NOMO-1 treated with dmso at 0.1 percent for 144 hours (cell line): Measurements from ENCODE around the gene NCMAP.
A peak's percentile ranks its signal among the peaks of the same experiment; 100 is the strongest.
"Not testable (repeated sequence)": the region's sequence is repeated elsewhere in the genome, so short reads cannot be mapped to it uniquely, and the experiment has no call there.

ENCODE experiments used
- DNase-seq: peaks from one replicate; lab custom pipeline; 2025; ENCODE audit not compliant: unreplicated experiment; lab: John Stamatoyannopoulos, UW

Gene NCMAP, protein sequence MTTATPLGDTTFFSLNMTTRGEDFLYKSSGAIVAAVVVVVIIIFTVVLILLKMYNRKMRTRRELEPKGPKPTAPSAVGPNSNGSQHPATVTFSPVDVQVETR

DNA sequence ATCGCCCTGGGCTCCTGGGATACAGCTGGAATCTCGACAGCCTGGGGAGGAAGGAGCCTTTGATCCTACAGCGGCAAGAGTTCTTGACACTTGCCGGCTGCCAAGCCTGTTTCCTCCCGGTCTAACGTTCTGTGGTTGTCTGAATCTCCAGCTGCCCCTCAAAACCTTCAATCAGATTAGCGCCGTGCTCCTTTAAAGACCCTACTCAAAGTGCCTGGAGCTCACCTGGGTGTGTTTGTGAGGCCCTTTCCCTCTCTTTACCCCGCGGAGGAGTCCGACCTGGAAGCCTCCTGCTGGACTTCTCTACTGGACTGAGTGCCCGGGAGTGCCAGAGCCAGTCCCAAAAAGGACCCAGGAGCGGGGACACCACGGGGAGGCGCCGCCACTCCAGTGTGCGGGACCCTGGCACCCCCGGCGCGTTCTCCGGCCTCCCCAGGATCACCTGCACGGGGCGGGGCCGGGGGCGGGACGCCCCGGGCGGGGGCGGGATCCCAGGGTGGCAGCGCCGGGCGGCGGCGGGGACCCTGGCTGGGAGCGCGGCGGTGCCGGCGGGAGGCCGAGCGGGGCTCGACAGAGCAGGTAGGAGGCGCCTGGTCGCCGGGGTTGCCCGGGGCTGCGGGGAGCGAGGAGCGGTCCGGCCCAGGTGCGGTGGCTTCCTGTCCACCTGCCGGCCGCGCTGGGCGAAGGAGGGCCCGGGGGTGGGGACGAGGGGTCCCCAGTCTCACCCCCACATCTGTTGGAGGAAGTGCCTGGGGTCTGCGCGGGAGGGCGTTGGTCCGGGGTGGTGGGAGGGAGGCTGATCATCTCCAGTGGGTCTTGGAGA is at the start of gene NCMAP:
TSS of gene NCMAP (plus strand) at position 497 of the 823 bp plus-strand sequence. CDS start 39,344 bp downstream, outside the sequence.
- no peak for DNase-seq

DNA sequence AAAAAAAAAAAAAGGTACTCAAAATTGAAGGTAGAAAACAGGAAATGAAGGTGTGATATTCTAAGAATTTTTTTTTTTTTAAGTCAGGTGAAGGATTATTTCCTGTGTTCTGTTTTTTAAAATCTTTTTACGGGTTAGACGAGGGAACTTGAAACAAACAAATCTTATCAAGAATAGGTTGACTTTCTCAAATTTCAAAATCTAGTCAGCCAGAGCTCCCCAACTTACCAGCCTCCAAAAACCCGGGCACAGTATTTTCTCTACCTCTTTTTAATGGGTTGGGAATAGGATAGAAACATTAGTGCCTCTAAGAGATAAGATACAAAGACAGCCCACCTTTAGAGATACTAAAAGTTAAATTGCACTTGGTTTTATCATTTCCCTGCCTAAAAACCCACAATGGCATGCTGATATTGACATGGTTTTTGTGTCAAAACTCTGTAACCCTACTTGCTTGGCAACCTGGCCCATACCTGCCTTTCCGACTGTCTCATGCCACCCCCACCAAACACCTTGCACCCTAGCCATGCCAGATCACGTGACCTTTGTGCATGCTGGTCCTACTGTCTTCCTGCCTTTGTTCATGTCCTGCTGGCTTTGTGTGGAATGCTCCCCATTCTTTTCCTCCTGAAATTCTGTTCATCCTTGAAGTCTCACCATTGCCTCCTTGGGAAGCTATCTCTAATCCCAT is 49.1 kb upstream of the NCMAP start:
- no peak for DNase-seq

DNA sequence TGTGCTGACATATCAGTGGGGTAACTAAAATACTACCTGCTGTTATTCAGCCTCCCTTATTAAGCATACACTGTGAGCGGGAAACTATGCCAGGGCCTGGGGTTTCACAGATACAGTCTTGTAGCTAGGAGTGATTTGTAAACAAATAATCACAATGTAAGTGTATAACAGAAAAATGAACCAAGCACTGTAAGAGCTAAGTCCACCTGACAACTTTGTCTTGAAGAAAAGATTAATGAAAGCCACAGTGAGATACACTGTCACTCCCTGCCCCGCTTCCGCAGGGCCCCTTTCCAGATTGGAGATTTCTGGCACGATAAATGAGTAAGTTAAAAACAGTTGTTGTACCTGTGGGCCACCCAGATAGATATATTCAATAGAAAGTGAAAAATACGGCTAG is 48.5 kb upstream of the NCMAP start:
- DNase-seq, result no peak

DNA sequence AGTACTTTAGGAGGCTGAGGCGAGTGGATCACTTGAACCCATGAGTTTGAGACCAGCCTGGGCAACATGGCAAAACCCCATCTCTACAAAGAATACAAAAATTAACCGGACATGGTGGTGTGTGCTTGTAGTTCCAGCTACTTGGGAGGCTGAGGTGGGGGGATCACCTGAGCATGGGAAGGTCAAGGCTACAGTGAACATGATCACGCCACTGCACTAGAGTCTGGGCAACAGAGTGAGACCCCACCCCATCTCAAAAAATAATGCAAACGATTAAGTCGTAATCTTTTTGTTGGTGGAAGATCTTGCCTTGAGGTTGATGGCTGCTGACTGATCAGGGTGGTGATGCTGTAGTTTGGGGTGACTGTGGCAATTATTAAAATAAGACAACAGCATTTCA is 47.0 kb upstream of the NCMAP start:
- DNase-seq, result no peak

DNA sequence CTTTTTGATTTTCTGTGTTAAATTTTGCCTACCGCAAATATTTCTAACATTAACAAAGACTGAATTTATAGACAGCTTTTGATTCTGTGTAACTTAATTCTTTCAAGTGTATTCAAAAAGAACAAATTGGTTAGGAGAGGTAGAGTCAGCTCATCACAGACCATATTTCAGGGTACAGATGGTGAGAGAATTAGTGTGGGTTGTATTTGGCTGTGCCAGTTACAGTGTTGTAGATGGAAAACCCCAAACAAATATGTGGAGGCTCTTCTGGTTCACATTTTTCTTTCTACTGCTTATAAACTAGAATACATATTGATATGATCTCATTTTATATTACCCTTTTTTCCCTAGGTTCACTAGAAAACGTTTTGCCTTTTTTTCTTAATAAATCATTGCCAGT is 42.2 kb upstream of the NCMAP start:
- DNase-seq, result no peak

DNA sequence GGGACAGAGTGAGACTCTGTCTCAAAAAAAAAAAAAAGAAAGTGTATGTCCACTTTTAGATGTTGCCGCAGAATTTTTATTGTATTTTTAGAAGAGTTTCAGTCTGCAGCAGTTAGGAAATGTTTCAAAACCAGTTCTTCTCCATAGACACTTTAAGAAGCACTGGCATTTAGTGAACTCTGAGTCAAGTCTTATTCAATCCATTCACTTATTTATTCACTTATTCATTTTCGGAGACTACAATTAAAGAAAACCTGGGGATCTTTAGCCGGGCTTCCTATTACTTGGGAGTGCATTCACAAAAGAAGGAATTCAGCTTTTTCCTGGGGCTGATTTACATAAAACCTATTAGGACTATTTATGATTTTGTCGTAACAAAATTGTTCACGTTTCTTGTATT is 40.9 kb upstream of the NCMAP start:
- DNase-seq, result no peak

DNA sequence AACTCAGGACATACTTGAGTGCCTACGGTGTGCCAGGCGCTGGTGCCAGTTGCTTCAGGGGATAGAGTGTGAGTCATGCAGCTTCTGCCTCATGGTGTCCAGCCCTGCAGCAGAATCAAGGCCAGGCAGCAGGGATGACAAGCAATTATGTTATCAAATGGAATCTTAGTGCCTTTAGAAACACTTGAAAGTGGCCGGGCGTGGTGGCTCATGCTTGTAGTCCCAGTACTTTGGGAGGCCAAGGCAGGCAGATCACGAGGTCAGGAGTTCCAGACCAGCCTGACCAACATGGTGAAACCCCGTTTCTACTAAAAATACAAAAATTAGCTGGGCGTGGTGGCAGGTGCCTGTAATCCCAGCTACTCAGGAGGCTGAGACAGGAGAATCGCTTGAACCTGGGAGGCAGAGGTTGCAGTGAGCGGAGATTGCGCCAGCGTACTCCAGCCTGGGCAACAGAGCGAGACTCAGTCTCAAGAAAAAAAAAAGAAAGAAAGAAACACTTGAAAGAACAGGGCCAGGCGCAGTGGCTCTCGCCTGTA is 40.1 kb upstream of the NCMAP start:
- not testable (repeated sequence) for DNase-seq

DNA sequence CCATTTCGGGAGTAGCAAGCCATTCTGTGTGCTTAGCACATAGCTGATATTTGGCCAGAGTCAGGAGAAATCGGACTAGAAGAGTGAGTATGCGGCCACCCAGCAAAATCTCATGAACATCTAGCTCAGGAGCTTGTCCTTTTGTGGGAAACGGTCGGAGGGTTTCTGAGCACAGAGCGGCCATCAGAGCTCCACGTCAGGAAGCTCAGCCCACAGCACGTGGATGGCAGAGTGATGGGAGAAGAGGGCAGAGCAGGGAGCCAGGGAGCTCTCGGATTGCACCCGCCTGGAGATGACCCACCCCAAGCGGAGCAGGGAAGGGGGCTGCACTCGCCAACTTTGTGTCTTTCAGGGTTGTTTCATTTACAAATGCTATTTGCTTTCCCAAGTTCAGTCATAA is 39.4 kb upstream of the NCMAP start:
- DNase-seq, result no peak

DNA sequence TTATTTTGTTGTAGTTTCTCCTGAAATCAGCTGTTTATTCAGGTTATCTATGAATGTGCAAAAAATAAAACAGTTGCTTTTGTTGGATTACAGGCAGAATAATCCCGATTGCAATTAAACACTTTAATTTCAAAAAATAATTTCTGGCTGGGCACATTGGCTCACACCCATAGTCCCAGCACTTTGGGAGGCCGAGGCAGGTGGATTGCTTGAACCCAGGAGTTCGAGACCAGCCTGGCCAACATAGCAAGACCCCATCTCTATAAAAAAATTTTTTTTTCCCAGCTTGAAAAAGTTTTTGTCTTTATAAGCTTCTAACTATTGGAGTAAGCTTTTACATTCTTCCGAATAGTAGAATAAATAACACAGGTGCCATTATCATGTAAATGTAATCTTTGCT is 38.0 kb upstream of the NCMAP start:
- no peak for DNase-seq

DNA sequence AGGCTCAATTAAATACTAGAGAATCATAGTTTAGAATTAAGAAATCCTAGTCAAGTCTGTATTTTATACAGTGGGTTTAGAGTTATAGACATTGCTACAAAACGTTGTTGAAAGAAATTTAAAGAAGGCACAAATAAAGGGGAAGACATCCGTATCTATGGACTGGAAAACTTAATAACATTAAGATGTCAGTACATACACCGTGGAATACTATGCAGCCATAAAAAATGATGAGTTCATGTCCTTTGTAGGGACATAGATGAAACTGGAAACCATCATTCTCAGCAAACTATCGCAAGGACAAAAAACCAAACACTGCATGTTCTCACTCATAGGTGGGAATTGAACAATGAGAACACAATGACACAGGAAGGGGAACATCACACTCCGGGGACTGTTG is 35.6 kb upstream of the NCMAP start:
- not testable (repeated sequence) for DNase-seq

DNA sequence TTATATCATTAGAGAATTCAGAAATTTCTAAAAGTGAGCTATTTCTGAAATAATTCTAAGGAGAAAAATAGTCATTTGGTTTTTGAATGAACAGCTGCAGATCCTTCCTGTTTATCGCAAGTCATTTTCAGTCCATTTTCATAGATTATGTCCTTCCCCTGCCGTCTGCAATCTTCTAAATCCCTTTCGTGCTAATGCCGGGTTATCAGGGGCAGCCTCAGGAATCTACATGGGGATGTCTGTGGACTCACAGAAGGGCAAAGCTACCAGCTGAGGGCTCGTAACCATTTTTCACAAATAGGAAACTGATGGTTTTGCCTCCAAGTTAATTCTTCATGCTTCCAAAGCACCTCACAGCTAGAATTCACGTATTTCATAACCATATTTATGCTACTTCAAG is 30.3 kb upstream of the NCMAP start:
- no peak for DNase-seq

DNA sequence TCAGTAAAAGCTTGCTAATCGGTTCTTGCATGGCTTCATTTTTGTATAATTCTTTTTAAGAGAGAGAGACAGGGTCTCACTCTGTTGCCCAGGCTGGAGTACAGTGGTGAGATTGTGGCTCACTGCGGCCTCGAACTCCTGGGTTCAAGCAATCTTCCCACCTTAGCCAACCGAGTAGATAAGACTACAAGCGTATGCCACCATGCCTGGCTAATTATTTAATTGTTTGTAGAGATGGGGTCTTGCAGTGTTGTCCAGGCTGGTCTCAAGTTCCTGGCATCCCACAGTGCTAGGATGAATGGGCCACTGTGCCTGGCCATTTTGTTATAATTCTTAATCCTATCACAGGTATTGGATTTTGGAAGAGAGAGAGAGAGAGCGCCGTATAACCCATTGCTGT is 29.8 kb upstream of the NCMAP start:
- no peak for DNase-seq

DNA sequence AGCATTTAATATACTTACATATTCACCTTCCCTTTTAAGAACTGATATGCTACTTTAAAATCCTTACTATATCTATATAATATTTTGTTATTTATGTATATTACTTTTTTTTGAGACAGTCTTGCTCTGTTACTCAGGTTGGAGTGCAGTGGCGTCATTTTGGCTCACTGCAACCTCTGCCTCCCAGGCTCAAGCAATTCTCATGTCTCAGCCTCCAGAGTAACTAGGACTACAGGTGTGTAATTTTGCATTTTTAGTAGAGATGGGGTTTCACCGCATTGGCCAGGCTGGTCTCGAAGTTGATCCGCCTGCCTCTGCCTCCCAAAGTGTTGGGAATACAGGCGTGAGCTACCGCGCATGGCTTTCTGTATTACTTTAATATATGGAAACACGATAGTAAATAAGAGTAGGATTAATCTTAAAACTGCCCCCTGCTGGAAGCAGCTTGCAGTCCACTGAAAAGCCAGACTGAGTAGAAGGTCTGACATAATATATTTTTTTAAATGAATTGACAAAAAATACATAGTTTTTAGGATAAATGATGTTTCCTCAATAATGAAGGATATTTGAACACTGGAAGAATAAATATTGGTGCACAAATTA is 28.8 kb upstream of the NCMAP start:
- DNase-seq, result no peak

DNA sequence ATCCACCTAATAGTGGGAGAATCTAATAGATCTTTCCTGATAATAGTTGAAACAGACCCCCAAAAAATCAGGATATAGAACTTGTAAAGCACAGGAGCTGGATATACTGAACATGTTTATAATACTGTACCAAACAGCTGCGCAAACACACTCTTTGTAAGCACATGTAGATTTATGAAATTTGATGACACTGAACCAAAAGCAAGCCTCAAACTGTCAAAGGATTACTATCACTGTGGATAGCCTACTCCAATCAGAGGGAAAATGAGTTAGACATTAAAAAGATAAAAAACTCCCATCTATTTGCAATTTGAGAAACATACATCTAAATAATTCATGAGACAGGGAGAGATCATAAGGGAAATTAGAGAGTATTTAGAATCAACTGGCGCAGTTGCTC is 27.1 kb upstream of the NCMAP start:
- no peak for DNase-seq

DNA sequence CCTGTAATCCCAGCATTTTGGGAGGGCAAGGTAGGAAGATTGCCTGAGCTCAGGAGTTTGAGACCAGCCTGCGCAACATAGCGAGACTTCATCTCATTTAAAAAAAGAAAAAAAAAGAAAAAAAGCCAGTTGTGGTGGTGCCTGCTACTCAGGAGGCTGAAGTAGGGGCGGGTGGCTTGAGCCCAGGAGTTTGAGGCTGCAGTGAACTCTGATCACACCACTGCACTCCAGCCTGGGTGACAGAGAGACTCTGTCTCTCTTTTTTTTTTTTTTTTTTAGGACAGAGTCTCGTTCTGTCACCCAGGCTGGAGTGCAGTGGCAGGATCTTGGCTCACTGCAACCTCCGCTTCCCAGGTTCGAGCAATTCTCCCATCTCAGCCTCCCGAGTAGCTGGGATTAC is 26.6 kb upstream of the NCMAP start:
- DNase-seq, result not testable (repeated sequence)

DNA sequence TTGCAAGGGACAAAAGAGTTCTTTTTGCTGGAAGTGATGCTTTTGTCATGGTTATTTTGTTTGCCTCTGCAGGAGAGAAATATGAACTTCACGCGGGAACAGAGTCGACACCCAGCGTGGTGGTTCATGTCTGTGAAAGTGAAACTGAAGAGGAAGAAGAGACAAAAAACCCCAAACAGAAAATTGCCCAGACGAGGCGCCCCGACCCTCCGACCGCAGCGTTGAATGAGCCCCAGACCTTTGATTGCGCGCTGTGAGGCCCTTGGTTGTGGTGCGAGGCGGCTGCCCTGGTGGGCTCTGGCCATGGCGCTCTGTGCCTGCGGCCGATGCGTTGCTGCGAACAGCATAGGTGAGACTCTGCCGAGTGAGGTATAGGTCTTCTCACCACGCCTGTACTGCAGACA is 20.9 kb upstream of the NCMAP start:
- peak; percentile 41 for DNase-seq

DNA sequence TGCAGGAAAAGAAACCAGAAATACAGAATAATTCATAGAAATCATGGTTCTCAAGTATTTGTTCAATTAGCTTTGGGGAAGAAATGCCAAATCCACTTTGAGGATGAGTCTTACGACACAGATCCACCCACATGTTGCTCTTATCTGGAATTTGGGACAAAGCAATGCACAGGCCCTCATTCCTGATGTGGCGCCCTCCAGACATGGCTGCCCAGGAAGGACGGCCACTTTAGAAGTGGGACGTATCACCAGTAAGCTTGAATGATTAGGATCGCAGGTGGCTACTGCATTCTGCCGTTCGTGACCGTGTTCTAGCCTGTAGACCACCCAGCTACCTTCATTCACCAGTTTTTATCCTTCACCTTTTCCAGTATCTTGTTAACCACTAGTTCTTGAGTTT is 20.1 kb upstream of the NCMAP start:
- no peak for DNase-seq

DNA sequence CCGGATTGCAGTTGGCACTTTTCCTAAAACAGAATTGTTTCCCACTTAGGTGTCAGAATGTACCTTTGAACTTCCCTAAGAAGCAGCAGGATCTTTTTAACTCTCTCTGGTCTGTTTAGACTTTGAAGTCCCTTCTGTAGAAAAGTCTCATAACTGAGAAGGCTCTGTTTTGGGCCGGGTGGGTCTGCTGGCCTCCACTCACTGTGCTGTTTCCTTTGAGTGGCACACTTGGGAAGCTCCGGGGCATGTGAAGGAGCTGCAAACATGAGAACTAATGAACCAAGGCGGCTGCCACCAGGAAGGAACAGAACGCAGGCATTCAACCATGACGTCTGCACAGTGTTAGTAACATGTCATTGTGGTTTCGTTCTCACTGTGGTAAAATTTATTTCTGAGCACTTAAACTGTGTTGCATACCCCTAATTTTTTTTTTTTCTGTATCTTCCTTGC is 19.5 kb upstream of the NCMAP start:
- DNase-seq, result no peak

DNA sequence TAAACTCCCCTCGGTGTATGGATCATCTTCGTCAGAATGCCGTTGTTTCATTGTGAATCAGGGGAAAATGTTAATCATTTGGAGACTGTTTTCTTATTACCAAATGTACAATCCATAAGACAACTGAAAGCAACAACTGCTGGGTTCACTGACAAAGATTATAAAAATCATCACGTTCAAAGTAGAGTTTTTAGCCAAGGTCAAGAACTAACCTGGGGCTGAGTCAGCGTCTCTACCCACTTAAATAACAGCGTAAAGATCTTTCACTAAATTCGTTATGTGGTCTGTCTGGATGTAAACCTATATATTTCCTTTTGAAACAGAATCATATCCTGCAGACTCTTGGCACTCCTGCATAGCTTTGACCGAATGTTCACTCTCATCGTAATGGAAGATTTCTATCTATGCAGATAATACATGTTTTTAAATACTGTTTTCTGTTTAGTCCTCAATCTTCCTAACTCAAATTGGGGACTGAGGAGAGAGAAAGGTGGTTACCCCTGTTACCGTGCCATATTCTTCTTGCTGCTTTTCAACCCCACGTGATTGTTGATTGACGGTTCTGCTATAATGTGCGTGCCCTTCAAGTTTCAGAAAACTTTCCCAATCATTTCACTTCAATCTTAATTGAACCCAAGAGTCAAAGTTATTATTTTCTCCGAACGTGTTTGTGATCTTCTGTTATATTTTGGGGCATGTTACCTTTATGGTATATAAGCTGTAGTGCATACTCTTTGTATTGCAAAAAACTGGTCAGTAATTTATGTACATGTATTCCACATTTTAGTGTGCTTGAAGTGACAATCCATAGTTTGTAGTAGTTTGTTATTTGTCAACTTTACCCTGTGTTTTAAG is 15.6 kb upstream of the NCMAP start:
- DNase-seq, result no peak

DNA sequence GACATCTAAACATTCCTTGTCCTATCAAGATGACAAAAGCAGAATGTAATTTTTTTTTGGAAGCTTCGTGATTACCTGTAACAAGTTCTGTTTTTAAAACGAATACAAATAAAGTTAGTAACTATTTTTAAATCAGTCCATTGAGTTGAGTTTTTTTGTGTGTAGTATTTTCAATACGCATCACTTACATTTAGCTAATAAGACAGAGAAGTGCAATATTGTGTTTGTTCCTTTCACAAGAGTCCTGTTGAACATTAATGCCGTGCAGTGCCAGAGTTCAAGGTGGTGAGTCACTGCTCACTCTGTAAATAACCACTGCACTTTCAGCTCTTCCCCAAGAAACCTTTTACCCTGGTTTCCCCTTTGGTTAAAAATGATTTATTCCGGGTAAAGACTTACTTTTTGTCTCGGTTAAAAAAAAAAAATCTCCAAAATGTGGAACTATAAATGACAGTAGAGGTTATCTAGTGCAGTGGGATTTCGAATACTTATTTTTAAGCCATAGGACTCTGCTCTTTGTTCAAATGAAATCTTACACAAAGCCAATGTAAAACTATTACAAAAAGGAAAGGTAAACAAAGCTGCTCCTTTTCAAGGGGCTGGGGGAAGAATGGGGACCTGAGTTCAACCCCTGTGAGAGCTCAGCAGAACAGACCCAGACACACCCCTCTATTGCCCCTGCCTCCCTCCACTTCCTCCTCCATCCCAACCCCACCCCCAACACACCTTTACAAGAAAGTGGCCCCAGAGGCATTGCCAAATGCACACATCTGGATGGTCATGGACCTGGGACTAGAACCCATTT is 14.8 kb upstream of the NCMAP start:
- peak; percentile 69 for DNase-seq
